Brain microvascular endothelial cell (primary cell): ENCODE measurements around the gene AURKB.

Experiments
- DNase-seq: peaks from one replicate; pipeline ENCODE4 v3.0.0-alpha.2; 2020
- H3K27ac ChIP-seq: fragments of 250-450 bp; sonication (Bioruptor Pico); 2 replicates; pipeline ENCODE4 v1.5.1; 2020; ENCODE audit warnings: mild to moderate bottlenecking, moderate library complexity
- H3K27me3 ChIP-seq: fragments of 250-450 bp; sonication (Bioruptor Pico); replicated peaks from 2 replicates; pipeline ENCODE4 v1.5.1; 2020; ENCODE audit warnings: mild to moderate bottlenecking
- H3K36me3 ChIP-seq: fragments of 250-450 bp; sonication (Bioruptor Pico); replicated peaks from 2 replicates; pipeline ENCODE4 v1.5.1; 2020; ENCODE audit warnings: mild to moderate bottlenecking
- H3K4me3 ChIP-seq: 2 replicates; pipeline ENCODE4 v1.5.1; 2011; ENCODE audit warnings: low read depth, mild to moderate bottlenecking, control low read depth, low read length, moderate library complexity
- CTCF ChIP-seq: IDR thresholded peaks from 2 replicates; pipeline ENCODE4 v1.5.1; 2011; ENCODE audit warnings: low read depth, mild to moderate bottlenecking, moderate library complexity, low read length, control low read depth, inconsistent platforms; ENCODE audit errors: missing control alignments
- in situ Hi-C: cut with HindIII; loops from 2 replicates; pipeline ENCODE4 v1.10.0; 2017; ENCODE audit warnings: low sequenced_read_pairs, low pct_ligation_motif_present

AURKB gene

GRCh38 chr17:8243827-8244226, 33.5 kb upstream of the AURKB start:
- TF ChIP-seq CTCF = no peak
- in situ Hi-C loops = no loop called here
- Histone ChIP-seq H3K27me3 (no peaks in the 10 kb centered on the region), H3K36me3 (no peaks in the 10 kb centered on the region), H3K4me3 (no peak overlapping the region), H3K27ac (no peak overlapping the region)
- DNase-seq = no peak

GRCh38 chr17:8237886-8238285, 27.5 kb upstream of the AURKB start:
- peaks cover 29% of the 10 kb centered on the region for H3K36me3 ChIP-seq
- no peaks in the 10 kb centered on the region for H3K27me3 ChIP-seq
- in situ Hi-C loops = no loop called here
- no peak overlapping the region for H3K27ac ChIP-seq
- TF ChIP-seq CTCF = no peak
- no peak overlapping the region for H3K4me3 ChIP-seq
- no peak for DNase-seq

- no peak for DNase-seq
- Histone ChIP-seq H3K27ac (no peak overlapping the region), H3K4me3 (no peak overlapping the region), H3K27me3 (no peaks in the 10 kb centered on the region), H3K36me3 (peaks cover 36% of the 10 kb centered on the region)
- in situ Hi-C loops = no loop called here
- no peak for TF ChIP-seq CTCF
These were observed 26.8 kb upstream of the AURKB start for GRCh38 chr17:8237175-8237574.

- in situ Hi-C loops = no loop called here
- Histone ChIP-seq H3K4me3 (no peak overlapping the region), H3K27ac (no peak overlapping the region), H3K27me3 (no peaks in the 10 kb centered on the region), H3K36me3 (peaks cover 45% of the 10 kb centered on the region)
- no peak for DNase-seq
- TF ChIP-seq CTCF = no peak
These were observed 25.3 kb upstream of the AURKB start for GRCh38 chr17:8235676-8236075.

- TF ChIP-seq CTCF = no peak
- Histone ChIP-seq H3K27ac (no peak overlapping the region), H3K27me3 (no peaks in the 10 kb centered on the region), H3K36me3 (peaks cover 45% of the 10 kb centered on the region), H3K4me3 (no peak overlapping the region)
- in situ Hi-C loops = no loop called here
- DNase-seq = no peak
These were observed 24.2 kb upstream of the AURKB start for GRCh38 chr17:8234361-8235270.
